Esophagus squamous epithelium (tissue), 4 donors: ENCODE results near the gene POLK.

ENCODE experiments used
- CTCF ChIP-seq, 6 experiments: fragments of 450-650 bp in 4 of 6; fragments of 200-600 bp in 2 of 6; sonication (generic) in 2 of 6; IDR thresholded peaks; one replicate each; pipeline ENCODE4 v1.5.1; 2016 to 2019; ENCODE audit warnings: antibody characterized with exemption in 6 of 6, mild to moderate bottlenecking in 4 of 6, moderate library complexity in 4 of 6
- POLR2A ChIP-seq, 4 donors: fragments of 450-650 bp; IDR thresholded peaks; one replicate each; pipeline ENCODE4 v1.6.1; 2017; ENCODE audit warnings: antibody characterized with exemption in 4 of 4, mild to moderate bottlenecking in 4 of 4, moderate library complexity in 3 of 4

GRCh38 chr5:75484605-75485004, 27.1 kb upstream of the POLK start:
- TF ChIP-seq CTCF (IDR thresholded peaks at IDR 0.05) (no peak), POLR2A (IDR thresholded peaks at IDR 0.05) (no peak)
